Neural progenitor cell (in vitro differentiated cells): Measurements from ENCODE around the gene ZXDC. TPM values are rescaled to one million over a fixed set of nuclear protein-coding genes. Genes with fewer than 3 reads are reported as not detected.

Experiments
- DNase-seq: peaks from one replicate; pipeline ENCODE4 v3.0.0-alpha.2; 2016; ENCODE audit warnings: low spot score
- H2AFZ ChIP-seq: fragments of 200-600 bp; sonication (generic); replicated peaks from 2 replicates; pipeline ENCODE4 v1.6.1; 2016; ENCODE audit warnings: antibody characterized with exemption
- H3F3A ChIP-seq: fragments of 200-600 bp; sonication (generic); 2 replicates; pipeline ENCODE4 v1.6.1; 2016; ENCODE audit warnings: antibody characterized with exemption, low read depth
- H3K27ac ChIP-seq: fragments of 200-600 bp; sonication (generic); 2 replicates; pipeline ENCODE4 v1.5.1; 2016; ENCODE audit warnings: mild to moderate bottlenecking
- H3K27me3 ChIP-seq: fragments of 200-600 bp; sonication (generic); 2 replicates; pipeline ENCODE4 v1.6.1; 2016; ENCODE audit warnings: mild to moderate bottlenecking, moderate library complexity
- H3K36me3 ChIP-seq: fragments of 200-600 bp; sonication (generic); 2 replicates; pipeline ENCODE4 v1.5.1; 2016
- H3K4me1 ChIP-seq: fragments of 200-600 bp; sonication (generic); 2 replicates; pipeline ENCODE4 v1.6.1; 2016; ENCODE audit warnings: mixed run types
- H3K4me2 ChIP-seq: fragments of 200-600 bp; sonication (generic); 2 replicates; pipeline ENCODE4 v1.6.1; 2016
- H3K4me3 ChIP-seq: fragments of 200-600 bp; sonication (generic); 2 replicates; pipeline ENCODE4 v1.5.1; 2016
- H3K79me2 ChIP-seq: fragments of 200-600 bp; sonication (generic); 2 replicates; pipeline ENCODE4 v1.6.1; 2016; ENCODE audit warnings: low read depth
- H3K9ac ChIP-seq: fragments of 200-600 bp; sonication (generic); 2 replicates; pipeline ENCODE4 v1.6.1; 2016
- H3K9me3 ChIP-seq: fragments of 200-600 bp; sonication (generic); 2 replicates; pipeline ENCODE4 v1.5.1; 2016; ENCODE audit warnings: low read depth
- H4K20me1 ChIP-seq: fragments of 200-600 bp; sonication (generic); 2 replicates; pipeline ENCODE4 v1.6.1; 2016; ENCODE audit warnings: low read depth
- H3K27ac Mint-ChIP-seq: 3 replicates; pipeline ENCODE4 v1.8.0; 2021; ENCODE audit warnings: mixed read lengths
- H3K27me3 Mint-ChIP-seq: 2 replicates; pipeline ENCODE4 v1.8.0; 2022; ENCODE audit warnings: low read depth, mild to moderate bottlenecking, inconsistent platforms, moderate library complexity, mixed read lengths; ENCODE audit not compliant: insufficient read depth
- H3K36me3 Mint-ChIP-seq: 3 replicates; pipeline ENCODE4 v1.8.0; 2021; ENCODE audit warnings: mixed read lengths
- H3K4me1 Mint-ChIP-seq: 3 replicates; pipeline ENCODE4 v1.8.0; 2021; ENCODE audit warnings: mixed read lengths
- H3K4me3 Mint-ChIP-seq: 3 replicates; pipeline ENCODE4 v1.8.0; 2021; ENCODE audit warnings: mild to moderate bottlenecking, moderate library complexity, mixed read lengths
- H3K9me3 Mint-ChIP-seq: 3 replicates; pipeline ENCODE4 v1.8.0; 2020; ENCODE audit warnings: mixed read lengths
- EZH2 ChIP-seq: fragments of 200-600 bp; sonication (generic); IDR thresholded peaks from 2 replicates; pipeline ENCODE4 v1.6.1; 2017; ENCODE audit warnings: antibody characterized with exemption, mild to moderate bottlenecking, moderate library complexity
- EZH2phosphoT487 ChIP-seq: fragments of 200-600 bp; sonication (generic); IDR thresholded peaks from 2 replicates; pipeline ENCODE4 v1.6.1; 2017; ENCODE audit warnings: antibody characterized with exemption
- total RNA-seq: library from RNA; depleted of rRNA; stranded (reverse); fragments of >200 nt; gene quantifications from 2 replicates; pipeline ENCODE4 v1.2.3, GENCODE V29; 2015; ENCODE audit warnings: low replicate concordance
- TF ChIP-seq, protein P1 (sequence below): fragments of 200-600 bp; sonication (generic); IDR thresholded peaks from 2 replicates; pipeline ENCODE4 v1.5.1; 2017; ENCODE audit warnings: antibody characterized with exemption, mild to moderate bottlenecking

Gene ZXDC
- total RNA-seq, 1 donor from 2014 or later = 12.4 TPM

GRCh38 chr3:126511291-126511690 lies 35.6 kb upstream of the ZXDC start:
- Histone ChIP-seq H3K27me3 (no peaks in the 10 kb centered on the region), H3F3A (no peaks in the 10 kb centered on the region), H3K9me3 (no peaks in the 10 kb centered on the region), H2AFZ (no peak overlapping the region), H3K79me2 (no peaks in the 10 kb centered on the region), H3K27ac (no peak overlapping the region), H4K20me1 (no peaks in the 10 kb centered on the region), H3K4me3 (no peak overlapping the region), H3K4me2 (no peak overlapping the region), H3K9ac (no peak overlapping the region), H3K36me3 (no peaks in the 10 kb centered on the region), H3K4me1 (no peaks in the 10 kb centered on the region)
- DNase-seq = no peak
- Mint-ChIP-seq H3K27me3 (peaks cover 4% of the 10 kb centered on the region), H3K27ac (no peak overlapping the region), H3K4me3 (no peak overlapping the region), H3K4me1 (peaks cover 22% of the 10 kb centered on the region), H3K9me3 (no peaks in the 10 kb centered on the region), H3K36me3 (no peaks in the 10 kb centered on the region)
- TF ChIP-seq, protein P1, sequence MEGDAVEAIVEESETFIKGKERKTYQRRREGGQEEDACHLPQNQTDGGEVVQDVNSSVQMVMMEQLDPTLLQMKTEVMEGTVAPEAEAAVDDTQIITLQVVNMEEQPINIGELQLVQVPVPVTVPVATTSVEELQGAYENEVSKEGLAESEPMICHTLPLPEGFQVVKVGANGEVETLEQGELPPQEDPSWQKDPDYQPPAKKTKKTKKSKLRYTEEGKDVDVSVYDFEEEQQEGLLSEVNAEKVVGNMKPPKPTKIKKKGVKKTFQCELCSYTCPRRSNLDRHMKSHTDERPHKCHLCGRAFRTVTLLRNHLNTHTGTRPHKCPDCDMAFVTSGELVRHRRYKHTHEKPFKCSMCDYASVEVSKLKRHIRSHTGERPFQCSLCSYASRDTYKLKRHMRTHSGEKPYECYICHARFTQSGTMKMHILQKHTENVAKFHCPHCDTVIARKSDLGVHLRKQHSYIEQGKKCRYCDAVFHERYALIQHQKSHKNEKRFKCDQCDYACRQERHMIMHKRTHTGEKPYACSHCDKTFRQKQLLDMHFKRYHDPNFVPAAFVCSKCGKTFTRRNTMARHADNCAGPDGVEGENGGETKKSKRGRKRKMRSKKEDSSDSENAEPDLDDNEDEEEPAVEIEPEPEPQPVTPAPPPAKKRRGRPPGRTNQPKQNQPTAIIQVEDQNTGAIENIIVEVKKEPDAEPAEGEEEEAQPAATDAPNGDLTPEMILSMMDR = no peak
- no peak for TF ChIP-seq EZH2
- TF ChIP-seq EZH2phosphoT487 = no peak

- no peaks in the 10 kb centered on the region for H3K79me2 ChIP-seq
- no peaks in the 10 kb centered on the region for H3K9me3 ChIP-seq
- TF ChIP-seq EZH2phosphoT487 = no peak
- TF ChIP-seq EZH2 = no peak
- TF ChIP-seq, protein P1 = no peak
- H3K9me3 Mint-ChIP-seq = no peaks in the 10 kb centered on the region
- H3F3A ChIP-seq = no peaks in the 10 kb centered on the region
- H3K9ac ChIP-seq = no peak overlapping the region
- peaks cover 22% of the 10 kb centered on the region for H3K4me1 Mint-ChIP-seq
- H2AFZ ChIP-seq = no peak overlapping the region
- H4K20me1 ChIP-seq = no peaks in the 10 kb centered on the region
- H3K4me3 Mint-ChIP-seq = no peak overlapping the region
- H3K27ac ChIP-seq = no peak overlapping the region
- H3K27me3 Mint-ChIP-seq = peaks cover 4% of the 10 kb centered on the region
- H3K36me3 ChIP-seq = no peaks in the 10 kb centered on the region
- H3K27me3 ChIP-seq = no peaks in the 10 kb centered on the region
- no peak overlapping the region for H3K4me3 ChIP-seq
- no peaks in the 10 kb centered on the region for H3K4me1 ChIP-seq
- DNase-seq = no peak
- H3K4me2 ChIP-seq = no peak overlapping the region
- H3K36me3 Mint-ChIP-seq = no peaks in the 10 kb centered on the region
- H3K27ac Mint-ChIP-seq = no peak overlapping the region
Observed at GRCh38 chr3:126510308-126510910, 34.7 kb upstream of the ZXDC start.

- H3K9me3 ChIP-seq = no peaks in the 10 kb centered on the region
- H3K9me3 Mint-ChIP-seq = no peaks in the 10 kb centered on the region
Observed at GRCh38 chr3:126509597-126510307, 34.1 kb upstream of the ZXDC start.

More at GRCh38 chr3:126509597-126510307, 34.1 kb upstream of the ZXDC start:
- Mint-ChIP-seq H3K27ac (no peak overlapping the region), H3K4me3 (no peak overlapping the region), H3K36me3 (no peaks in the 10 kb centered on the region), H3K27me3 (peaks cover 6% of the 10 kb centered on the region), H3K4me1 (peaks cover 21% of the 10 kb centered on the region)
- Histone ChIP-seq H3K4me2 (no peak overlapping the region), H3K4me3 (no peak overlapping the region), H3K4me1 (no peaks in the 10 kb centered on the region), H3F3A (no peaks in the 10 kb centered on the region), H2AFZ (no peak overlapping the region), H4K20me1 (no peaks in the 10 kb centered on the region), H3K36me3 (no peaks in the 10 kb centered on the region), H3K9ac (no peak overlapping the region), H3K27me3 (no peaks in the 10 kb centered on the region), H3K79me2 (no peaks in the 10 kb centered on the region), H3K27ac (no peak overlapping the region)
- TF ChIP-seq EZH2phosphoT487 (no peak), EZH2 (no peak)
- TF ChIP-seq, protein P1 = no peak
- no peak for DNase-seq
